ENCODE data around the gene FAM136A.

- TF ChIP-seq, protein P1, sequence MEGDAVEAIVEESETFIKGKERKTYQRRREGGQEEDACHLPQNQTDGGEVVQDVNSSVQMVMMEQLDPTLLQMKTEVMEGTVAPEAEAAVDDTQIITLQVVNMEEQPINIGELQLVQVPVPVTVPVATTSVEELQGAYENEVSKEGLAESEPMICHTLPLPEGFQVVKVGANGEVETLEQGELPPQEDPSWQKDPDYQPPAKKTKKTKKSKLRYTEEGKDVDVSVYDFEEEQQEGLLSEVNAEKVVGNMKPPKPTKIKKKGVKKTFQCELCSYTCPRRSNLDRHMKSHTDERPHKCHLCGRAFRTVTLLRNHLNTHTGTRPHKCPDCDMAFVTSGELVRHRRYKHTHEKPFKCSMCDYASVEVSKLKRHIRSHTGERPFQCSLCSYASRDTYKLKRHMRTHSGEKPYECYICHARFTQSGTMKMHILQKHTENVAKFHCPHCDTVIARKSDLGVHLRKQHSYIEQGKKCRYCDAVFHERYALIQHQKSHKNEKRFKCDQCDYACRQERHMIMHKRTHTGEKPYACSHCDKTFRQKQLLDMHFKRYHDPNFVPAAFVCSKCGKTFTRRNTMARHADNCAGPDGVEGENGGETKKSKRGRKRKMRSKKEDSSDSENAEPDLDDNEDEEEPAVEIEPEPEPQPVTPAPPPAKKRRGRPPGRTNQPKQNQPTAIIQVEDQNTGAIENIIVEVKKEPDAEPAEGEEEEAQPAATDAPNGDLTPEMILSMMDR (IDR thresholded peaks at IDR 0.05): no peak
- TF ChIP-seq POLR2A (IDR thresholded peaks at IDR 0.05): no peak
- TF ChIP-seq EP300 (IDR thresholded peaks at IDR 0.05; ENCODE audit: low read depth): no peak
Observed at GRCh38 chr2:70330476-70330875, 28.6 kb upstream of the FAM136A start.

Measured in transverse colon (tissue), 3 donors.